OCI-LY1 (cell line): ENCODE data around the gene AOAH.

Source experiments
- CTCF ChIP-seq: fragments of 200-600 bp; sonication (generic), shearing (Covaris generic); IDR thresholded peaks from 2 replicates; pipeline ENCODE4 v1.5.1; 2017; ENCODE audit warnings: mild to moderate bottlenecking, antibody characterized with exemption, low read length, moderate library complexity, mixed read lengths
- EZH2 ChIP-seq: fragments of 200-600 bp; sonication (generic), shearing (Covaris generic); IDR thresholded peaks from 2 replicates; pipeline ENCODE4 v1.8.0; 2017; ENCODE audit warnings: borderline replicate concordance, mixed run types, mild to moderate bottlenecking, antibody characterized with exemption, low read length, moderate library complexity, mixed read lengths

GRCh38 chr7:36671432-36671829, 52.9 kb downstream of the AOAH start:
- TF ChIP-seq EZH2 (no peak), CTCF (no peak)
